Measurements from ENCODE around the gene LIPJ.

GRCh38 chr10:88551246-88551645 is 35.3 kb upstream of the LIPJ start:
- no peak for TF ChIP-seq EZH2 (IDR thresholded peaks at IDR 0.05; ENCODE audit: borderline replicate concordance, insufficient read depth, low read length, poor library complexity, severe bottlenecking)
- no peak for TF ChIP-seq TAF1 (IDR thresholded peaks at IDR 0.05; ENCODE audit: low read depth)
- TF ChIP-seq, protein P1, sequence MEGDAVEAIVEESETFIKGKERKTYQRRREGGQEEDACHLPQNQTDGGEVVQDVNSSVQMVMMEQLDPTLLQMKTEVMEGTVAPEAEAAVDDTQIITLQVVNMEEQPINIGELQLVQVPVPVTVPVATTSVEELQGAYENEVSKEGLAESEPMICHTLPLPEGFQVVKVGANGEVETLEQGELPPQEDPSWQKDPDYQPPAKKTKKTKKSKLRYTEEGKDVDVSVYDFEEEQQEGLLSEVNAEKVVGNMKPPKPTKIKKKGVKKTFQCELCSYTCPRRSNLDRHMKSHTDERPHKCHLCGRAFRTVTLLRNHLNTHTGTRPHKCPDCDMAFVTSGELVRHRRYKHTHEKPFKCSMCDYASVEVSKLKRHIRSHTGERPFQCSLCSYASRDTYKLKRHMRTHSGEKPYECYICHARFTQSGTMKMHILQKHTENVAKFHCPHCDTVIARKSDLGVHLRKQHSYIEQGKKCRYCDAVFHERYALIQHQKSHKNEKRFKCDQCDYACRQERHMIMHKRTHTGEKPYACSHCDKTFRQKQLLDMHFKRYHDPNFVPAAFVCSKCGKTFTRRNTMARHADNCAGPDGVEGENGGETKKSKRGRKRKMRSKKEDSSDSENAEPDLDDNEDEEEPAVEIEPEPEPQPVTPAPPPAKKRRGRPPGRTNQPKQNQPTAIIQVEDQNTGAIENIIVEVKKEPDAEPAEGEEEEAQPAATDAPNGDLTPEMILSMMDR (IDR thresholded peaks at IDR 0.05; ENCODE audit: poor library complexity, severe bottlenecking), result no peak
- TF ChIP-seq RAD21 (conservative IDR thresholded peaks at IDR 0.05), result no peak
- TF ChIP-seq POLR2AphosphoS5 (IDR thresholded peaks at IDR 0.05), result no peak
- TF ChIP-seq EP300 (conservative IDR thresholded peaks at IDR 0.05; ENCODE audit: poor library complexity, severe bottlenecking), result no peak

Data from neural cell (in vitro differentiated cells).